B cell (primary cell): Measurements from ENCODE around the gene ST7L. TPM values are rescaled to one million over a fixed set of nuclear protein-coding genes. Genes with fewer than 3 reads are reported as not detected.

ENCODE experiments used
- ATAC-seq: fragments of 200-7000 bp; cut with Tn5 transposase; one replicate; pipeline ENCODE4 v1.10.0; 2021; ENCODE audit warnings: low read depth, mild to moderate bottlenecking, moderate number of reproducible peaks, moderate library complexity
- CTCF ChIA-PET: fragments of 350-600 bp; sonication (Branson Sonifier 250); formaldehyde crosslinking; loops from one replicate; lab custom pipeline; 2021; ENCODE audit warnings: antibody characterized with exemption, inconsistent platforms; lab: Charles Lee
- POLR2A ChIA-PET: fragments of 350-600 bp; sonication (Branson Sonifier 250); formaldehyde crosslinking; loops from one replicate; lab custom pipeline; 2021; ENCODE audit warnings: antibody characterized with exemption; lab: Charles Lee
- DNase-seq: peaks from one replicate; pipeline ENCODE4 v3.0.0; 2013
- H2AFZ ChIP-seq: 2 replicates; pipeline ENCODE4 v1.6.1; 2012; ENCODE audit warnings: mild to moderate bottlenecking, low read depth, low read length; ENCODE audit not compliant: insufficient read depth, poor library complexity, severe bottlenecking
- H3K27ac ChIP-seq, 2 donors: 1 replicate in 1 of 2; 2 replicates in 1 of 2; pipeline ENCODE4 v1.5.1; 2012 to 2013; ENCODE audit warnings: low read length in 2 of 2, mild to moderate bottlenecking in 2 of 2, moderate library complexity in 1 of 2
- H3K27me3 ChIP-seq, 4 experiments: fragments of 200-600 bp in 1 of 4; sonication (generic) in 1 of 4; replicated peaks in 1 of 4; 1 replicate in 2 of 4; 2 replicates in 2 of 4; pipeline versions ENCODE4 v1.6.1 to v1.7.0; 2013 to 2016; ENCODE audit warnings: low read length in 3 of 4, mild to moderate bottlenecking in 2 of 4, mixed read lengths in 1 of 4, moderate library complexity in 1 of 4; ENCODE audit not compliant: insufficient read depth in 4 of 4, control insufficient read depth in 3 of 4; ENCODE audit errors: control extremely low read depth in 1 of 4
- H3K36me3 ChIP-seq, 2 experiments: replicated peaks in 1 of 2; 1 replicate in 1 of 2; 2 replicates in 1 of 2; pipeline versions ENCODE4 v1.6.1 to v1.7.1; 2013; ENCODE audit warnings: low read length in 1 of 2; ENCODE audit not compliant: insufficient read depth in 2 of 2, control insufficient read depth in 1 of 2; ENCODE audit errors: control extremely low read depth in 1 of 2, extremely low read depth in 1 of 2
- H3K4me1 ChIP-seq, 2 donors: fragments of 200-600 bp in 1 of 2; sonication (generic) in 1 of 2; 1 replicate in 1 of 2; 2 replicates in 1 of 2; pipeline versions ENCODE4 v1.5.1 to v1.6.1; 2013 to 2017; ENCODE audit warnings: low read length in 2 of 2; ENCODE audit not compliant: control insufficient read depth in 2 of 2, insufficient read depth in 2 of 2
- H3K4me2 ChIP-seq: replicated peaks from 2 replicates; pipeline ENCODE3; 2012; ENCODE audit warnings: mild to moderate bottlenecking, low read depth, low read length; ENCODE audit not compliant: poor library complexity, severe bottlenecking
- H3K4me3 ChIP-seq, 5 experiments: fragments of 200-600 bp in 1 of 5; sonication (generic) in 1 of 5; 1 replicate in 3 of 5; 2 replicates in 2 of 5; pipeline versions ENCODE4 v1.5.1 to v1.7.0; 2011 to 2016; ENCODE audit warnings: low read length in 4 of 5, mild to moderate bottlenecking in 4 of 5, low read depth in 2 of 5, control low read depth in 1 of 5, moderate library complexity in 1 of 5; ENCODE audit not compliant: insufficient read depth in 1 of 5; ENCODE audit errors: control extremely low read depth in 1 of 5, extremely low read depth in 1 of 5
- H3K79me2 ChIP-seq: fragments of 200-600 bp; sonication (generic); one replicate; pipeline ENCODE4 v1.6.0; 2016; ENCODE audit warnings: low read length; ENCODE audit not compliant: control insufficient read depth, insufficient read depth
- H3K9ac ChIP-seq: fragments of 200-600 bp; sonication (generic); 2 replicates; pipeline ENCODE4 v1.6.1; 2017; ENCODE audit warnings: mild to moderate bottlenecking, low read length, moderate library complexity
- H3K9me3 ChIP-seq, 3 donors: one replicate each; pipeline versions ENCODE4 v1.6.1 to v1.7.1; 2013; ENCODE audit warnings: low read length in 2 of 3; ENCODE audit not compliant: control insufficient read depth in 2 of 3, insufficient read depth in 1 of 3; ENCODE audit errors: control extremely low read depth in 1 of 3
- H4K20me1 ChIP-seq: 2 replicates; pipeline ENCODE4 v1.6.0; 2012; ENCODE audit warnings: mild to moderate bottlenecking, low read length; ENCODE audit not compliant: insufficient read depth, control insufficient read depth, poor library complexity, severe bottlenecking
- H3K27ac Mint-ChIP-seq: one replicate; pipeline ENCODE4 v1.8.0; 2021; ENCODE audit warnings: mixed read lengths
- H3K27me3 Mint-ChIP-seq: one replicate; pipeline ENCODE4 v1.8.0; 2021; ENCODE audit warnings: mixed read lengths
- H3K4me1 Mint-ChIP-seq: one replicate; pipeline ENCODE4 v1.8.0; 2021; ENCODE audit warnings: mixed read lengths
- H3K4me3 Mint-ChIP-seq: one replicate; pipeline ENCODE4 v1.8.0; 2021; ENCODE audit warnings: mixed read lengths
- H3K9me3 Mint-ChIP-seq: one replicate; pipeline ENCODE4 v1.8.0; 2022; ENCODE audit warnings: mixed read lengths; ENCODE audit not compliant: insufficient read depth
- CTCF ChIP-seq: fragments of 200-600 bp; IDR thresholded peaks from one replicate; pipeline ENCODE4 v1.8.0; 2022; ENCODE audit warnings: antibody characterized with exemption, mild to moderate bottlenecking
- EZH2 ChIP-seq: IDR thresholded peaks from 2 replicates; pipeline ENCODE4 v1.6.1; 2012; ENCODE audit warnings: borderline replicate concordance, low read depth, mild to moderate bottlenecking, moderate library complexity, low read length; ENCODE audit not compliant: insufficient read depth, poor library complexity, severe bottlenecking
- WGBS: methylation state at CpG from one replicate; pipeline ENCODE4 v1.1.5; 2013; ENCODE audit warnings: missing lambda C conversion rate; ENCODE audit not compliant: insufficient coverage; 5-methylcytosine and 5-hydroxymethylcytosine counted together
- intact Hi-C: fragments of 100-400 bp; cut with micrococcal nuclease; formaldehyde crosslinking; loops from one replicate; pipeline ENCODE4 v1.10.0; 2022
- polyA plus RNA-seq: library from polyadenylated mRNA; depleted of rRNA; stranded (reverse); fragments of >200 nt; gene quantifications from 2 replicates; pipeline ENCODE4 v1.2.3, GENCODE V29; 2012
- total RNA-seq, 2 donors: library from RNA; stranded (reverse); fragments of 120-200 nt in 1 of 2; gene quantifications; 1 replicate in 1 of 2; 2 replicates in 1 of 2; pipeline versions ENCODE4 v1.2.3 to v1.2.4, GENCODE V29; 2013 to 2022

The ST7L gene
- total and polyA plus RNA-seq, 2 donors (not counting 1 experiment from before 2014, with no cell fraction given) = 13.1 to 16.4 TPM

- H3K9ac ChIP-seq = no peak overlapping the region
- no peak overlapping the region for H3K27ac ChIP-seq
- H3K79me2 ChIP-seq = no peaks in the 10 kb centered on the region
- TF ChIP-seq EZH2 (no peak), CTCF (no peak)
- H3K4me1 Mint-ChIP-seq = peaks cover 5% of the 10 kb centered on the region
- ChIA-PET CTCF (no interaction called here), POLR2A (no interaction called here)
- intact Hi-C loops = no loop called here
- H3K4me3 Mint-ChIP-seq = no peak overlapping the region
- H3K4me2 ChIP-seq = no peak overlapping the region
- no peaks in the 10 kb centered on the region for H3K9me3 ChIP-seq
- no CpG with 5 or more reads among the region's 1 CpG for WGBS
- no peak overlapping the region for H2AFZ ChIP-seq
- no peaks in the 10 kb centered on the region for H4K20me1 ChIP-seq
- DNase-seq (no peak), ATAC-seq (no peak)
- H3K27me3 ChIP-seq = no peaks in the 10 kb centered on the region
- peaks cover 0 to 4% of the 10 kb centered on the region in 2 donors for H3K4me1 ChIP-seq
- no peaks in the 10 kb centered on the region for H3K27me3 Mint-ChIP-seq
- H3K36me3 ChIP-seq = peaks cover 0 to 11% of the 10 kb centered on the region in 2 experiments
- no peak overlapping the region for H3K27ac Mint-ChIP-seq
- no peak overlapping the region for H3K4me3 ChIP-seq
- no peaks in the 10 kb centered on the region for H3K9me3 Mint-ChIP-seq
Measured at GRCh38 chr1:112603541-112603940, 15.4 kb downstream of the ST7L start.

- no peak for ATAC-seq
- Histone ChIP-seq H3K9ac (no peak overlapping the region), H3K9me3 (no peaks in the 10 kb centered on the region), H3K36me3 (peaks cover 0 to 7% of the 10 kb centered on the region in 2 experiments), H2AFZ (no peak overlapping the region), H4K20me1 (no peaks in the 10 kb centered on the region), H3K4me1 (peaks cover 0 to 4% of the 10 kb centered on the region in 2 donors), H3K27me3 (no peaks in the 10 kb centered on the region), H3K79me2 (no peaks in the 10 kb centered on the region), H3K27ac (no peak overlapping the region), H3K4me2 (no peak overlapping the region), H3K4me3 (no peak overlapping the region)
- intact Hi-C loops = no loop called here
- Mint-ChIP-seq H3K9me3 (no peaks in the 10 kb centered on the region), H3K4me1 (peaks cover 5% of the 10 kb centered on the region), H3K4me3 (no peak overlapping the region), H3K27me3 (no peaks in the 10 kb centered on the region), H3K27ac (no peak overlapping the region)
- no CpG with 5 or more reads among the region's 2 CpGs for WGBS
- CTCF ChIA-PET = no interaction called here
- TF ChIP-seq EZH2 = no peak
- TF ChIP-seq CTCF = no peak
- POLR2A ChIA-PET = no interaction called here
- DNase-seq = no peak
Measured at GRCh38 chr1:112603012-112603411, 15.9 kb downstream of the ST7L start.
